K562 (cell line): ENCODE data around the gene MPHOSPH6. TPM values are rescaled to one million over a fixed set of nuclear protein-coding genes. Genes with fewer than 3 reads are reported as not detected.

Experiments used
- ADNP ChIP-seq: fragments of 200-800 bp; sonication (Bioruptor generic); IDR thresholded peaks from 2 replicates; pipeline ENCODE4 v1.6.1; 2016; ENCODE audit warnings: missing genetic modification characterization, missing compliant biosample characterization
- CBFA2T2 ChIP-seq: fragments of 450-650 bp; conservative IDR thresholded peaks from 2 replicates; pipeline ENCODE4 v1.6.1; 2017; ENCODE audit warnings: mild to moderate bottlenecking
- CBFA2T3 ChIP-seq: fragments of 450-650 bp; IDR thresholded peaks from 2 replicates; pipeline ENCODE4 v1.6.1; 2017
- ELF4 ChIP-seq: fragments of 450-650 bp; formaldehyde crosslinking; IDR thresholded peaks from 2 replicates; pipeline ENCODE4 v1.4.0; 2022; ENCODE audit warnings: missing genetic modification characterization
- FOSL1 ChIP-seq: fragments of 200-800 bp; sonication (Bioruptor generic); conservative IDR thresholded peaks from 2 replicates; pipeline ENCODE4 v1.6.1; 2016; ENCODE audit warnings: missing genetic modification characterization, missing compliant biosample characterization
- GTF2A2 ChIP-seq: IDR thresholded peaks from 2 replicates; pipeline ENCODE4 v1.6.1; 2016; ENCODE audit warnings: mild to moderate bottlenecking, missing genetic modification characterization, missing compliant biosample characterization
- KLF10 ChIP-seq: fragments of 250-450 bp; sonication (Bioruptor Pico); IDR thresholded peaks from 2 replicates; pipeline ENCODE4 v1.6.1; 2021; ENCODE audit warnings: matching md5 sums
- RCOR1 ChIP-seq, 2 experiments: IDR thresholded peaks; 2 replicates each; pipeline ENCODE4 v1.6.1; 2012; ENCODE audit warnings: low read depth in 2 of 2, low read length in 2 of 2, borderline replicate concordance in 1 of 2, improper control_type of control experiment in 1 of 2
- SOX6 ChIP-seq: fragments of 450-650 bp; IDR thresholded peaks from 2 replicates; pipeline ENCODE4 v1.6.1; 2014; ENCODE audit warnings: mild to moderate bottlenecking
- polyA plus RNA-seq, 8 experiments: library from polyadenylated mRNA; depleted of rRNA in 4 of 8; stranded (reverse) in 5 of 8; unstranded in 3 of 8; fragments of >200 nt; fragmentation: Nextera tagmentation in 2 of 8; fragmentation: Illumina TruSeq in 1 of 8; extraction: Ambion mirVana in 2 of 8; extraction: Trizol in 1 of 8; gene quantifications; 2 replicates each; pipeline versions ENCODE4 v1.2.1 to v1.2.3, GENCODE V29; 2011 to 2014; ENCODE audit warnings: inconsistent platforms in 1 of 8, missing spikeins in 1 of 8
- total RNA-seq, 7 experiments: library from RNA; depleted of rRNA in 6 of 7; stranded (reverse); fragments of >200 nt in 6 of 7; fragmentation: Illumina TruSeq in 2 of 7; extraction: Trizol in 2 of 7; gene quantifications; 2 replicates each; pipeline versions ENCODE4 v1.2.1 to v1.2.3, GENCODE V29; 2011 to 2021; ENCODE audit warnings: low replicate concordance in 1 of 7
- TF ChIP-seq, protein P1 (sequence below), 2 experiments: IDR thresholded peaks; 2 replicates each; pipeline ENCODE4 v1.6.1; 2012; ENCODE audit warnings: improper control_type of control experiment in 2 of 2, low read depth in 2 of 2, low read length in 2 of 2, borderline replicate concordance in 1 of 2
- TF ChIP-seq, protein P2 (sequence below): fragments of 450-650 bp; IDR thresholded peaks from one replicate; pipeline ENCODE4 v1.6.1; 2018; ENCODE audit warnings: mild to moderate bottlenecking, moderate library complexity; ENCODE audit not compliant: partially characterized antibody
- TF ChIP-seq, protein P3 (sequence below): fragments of 450-650 bp; IDR thresholded peaks from 2 replicates; pipeline ENCODE4 v1.6.1; 2017; ENCODE audit warnings: antibody characterized with exemption, mild to moderate bottlenecking
- TF ChIP-seq, protein P4 (sequence below): IDR thresholded peaks from 2 replicates; pipeline ENCODE4 v1.6.1; 2011; ENCODE audit warnings: borderline replicate concordance, low read depth, mild to moderate bottlenecking, moderate library complexity, low read length; ENCODE audit not compliant: insufficient read depth, poor library complexity, severe bottlenecking
- TF ChIP-seq, protein P5 (sequence below): sonication (generic); formaldehyde crosslinking; IDR thresholded peaks from 2 replicates; pipeline ENCODE4 v1.8.0; 2022; ENCODE audit warnings: mild to moderate bottlenecking, missing genetic modification reagents

Gene MPHOSPH6
- total and polyA plus RNA-seq, 9 of the 15 experiments (the other 6 are each of a cell fraction or from before 2014, with no cell fraction given): 37.0 to 153 (median 76.7) TPM

DNA sequence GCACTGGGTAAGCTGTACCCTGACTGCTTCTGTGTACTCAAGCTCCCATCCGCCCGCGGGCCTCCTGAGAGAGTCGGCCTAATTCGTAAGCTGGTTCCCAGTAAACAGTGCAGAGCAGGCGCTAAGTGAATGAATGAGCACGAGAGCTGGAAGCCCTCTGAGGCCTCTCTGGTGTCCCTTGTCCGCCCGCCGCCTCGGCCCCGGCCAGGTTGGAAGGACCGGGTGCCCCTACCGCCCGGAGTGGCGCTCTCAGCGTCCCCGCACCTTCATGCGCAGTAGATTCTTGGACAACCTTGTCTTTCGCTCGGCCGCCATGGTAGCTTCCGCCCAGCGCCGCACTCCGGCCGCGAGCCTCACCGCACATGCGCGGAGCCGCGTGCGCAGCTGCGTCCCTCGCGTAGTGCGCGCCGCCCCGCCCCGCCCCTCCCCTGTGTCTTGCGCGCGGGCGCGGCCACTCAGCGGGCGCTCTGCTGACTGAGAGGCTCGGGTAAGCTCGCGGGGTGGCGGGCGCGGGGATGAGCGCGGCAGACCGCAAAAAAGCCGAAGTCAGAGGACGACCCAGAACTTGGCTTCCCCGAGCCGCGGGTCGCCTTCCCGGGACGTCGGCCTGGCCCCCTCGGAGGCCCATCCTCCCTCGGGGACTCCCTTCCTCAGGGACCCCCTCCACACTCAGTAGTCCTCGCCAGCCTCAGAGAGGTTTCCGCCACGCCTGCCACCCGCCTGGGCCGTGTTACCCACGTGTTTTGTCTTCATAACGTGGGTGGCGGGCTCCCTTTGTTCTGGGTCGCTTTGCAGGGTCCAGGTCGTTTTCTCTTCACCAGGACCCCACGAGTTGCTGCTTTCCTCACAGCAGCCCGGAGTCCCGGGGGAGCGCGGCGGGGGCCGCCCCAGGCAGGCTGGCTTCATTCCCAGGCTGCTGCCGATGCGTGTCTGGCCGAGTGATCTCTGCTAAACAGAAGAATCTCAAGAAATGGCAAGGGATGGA, at the start of gene MPHOSPH6 (continued):
- TF ChIP-seq, protein P1, sequence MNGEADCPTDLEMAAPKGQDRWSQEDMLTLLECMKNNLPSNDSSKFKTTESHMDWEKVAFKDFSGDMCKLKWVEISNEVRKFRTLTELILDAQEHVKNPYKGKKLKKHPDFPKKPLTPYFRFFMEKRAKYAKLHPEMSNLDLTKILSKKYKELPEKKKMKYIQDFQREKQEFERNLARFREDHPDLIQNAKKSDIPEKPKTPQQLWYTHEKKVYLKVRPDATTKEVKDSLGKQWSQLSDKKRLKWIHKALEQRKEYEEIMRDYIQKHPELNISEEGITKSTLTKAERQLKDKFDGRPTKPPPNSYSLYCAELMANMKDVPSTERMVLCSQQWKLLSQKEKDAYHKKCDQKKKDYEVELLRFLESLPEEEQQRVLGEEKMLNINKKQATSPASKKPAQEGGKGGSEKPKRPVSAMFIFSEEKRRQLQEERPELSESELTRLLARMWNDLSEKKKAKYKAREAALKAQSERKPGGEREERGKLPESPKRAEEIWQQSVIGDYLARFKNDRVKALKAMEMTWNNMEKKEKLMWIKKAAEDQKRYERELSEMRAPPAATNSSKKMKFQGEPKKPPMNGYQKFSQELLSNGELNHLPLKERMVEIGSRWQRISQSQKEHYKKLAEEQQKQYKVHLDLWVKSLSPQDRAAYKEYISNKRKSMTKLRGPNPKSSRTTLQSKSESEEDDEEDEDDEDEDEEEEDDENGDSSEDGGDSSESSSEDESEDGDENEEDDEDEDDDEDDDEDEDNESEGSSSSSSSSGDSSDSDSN (IDR thresholded peaks at IDR 0.05; ENCODE audit: borderline replicate concordance in 1 of 2, low read depth in 2 of 2, low read length in 2 of 2): 0 out of 4 replicates have a peak, but pooled peaks of 1 of the 2 experiments have one; percentile 28
- TF ChIP-seq ELF4 (no peak), SOX6 (peak; percentile 41; the same call in 1 of the 2 replicates), GTF2A2 (no peak), KLF10 (CRISPR knock-in tag) (no peak), ADNP (tag) (no peak), FOSL1 (tag) (no peak), CBFA2T2 (no peak), RCOR1 (IDR thresholded peaks at IDR 0.05; ENCODE audit: borderline replicate concordance in 1 of 2, low read depth in 2 of 2, low read length in 2 of 2) (peak in 1 of 2 experiments; percentile 34; a peak in 1 of 4 replicates), CBFA2T3 (no peak)
- TF ChIP-seq, protein P2, sequence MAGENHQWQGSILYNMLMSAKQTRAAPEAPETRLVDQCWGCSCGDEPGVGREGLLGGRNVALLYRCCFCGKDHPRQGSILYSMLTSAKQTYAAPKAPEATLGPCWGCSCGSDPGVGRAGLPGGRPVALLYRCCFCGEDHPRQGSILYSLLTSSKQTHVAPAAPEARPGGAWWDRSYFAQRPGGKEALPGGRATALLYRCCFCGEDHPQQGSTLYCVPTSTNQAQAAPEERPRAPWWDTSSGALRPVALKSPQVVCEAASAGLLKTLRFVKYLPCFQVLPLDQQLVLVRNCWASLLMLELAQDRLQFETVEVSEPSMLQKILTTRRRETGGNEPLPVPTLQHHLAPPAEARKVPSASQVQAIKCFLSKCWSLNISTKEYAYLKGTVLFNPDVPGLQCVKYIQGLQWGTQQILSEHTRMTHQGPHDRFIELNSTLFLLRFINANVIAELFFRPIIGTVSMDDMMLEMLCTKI: no peak
- TF ChIP-seq, protein P3, sequence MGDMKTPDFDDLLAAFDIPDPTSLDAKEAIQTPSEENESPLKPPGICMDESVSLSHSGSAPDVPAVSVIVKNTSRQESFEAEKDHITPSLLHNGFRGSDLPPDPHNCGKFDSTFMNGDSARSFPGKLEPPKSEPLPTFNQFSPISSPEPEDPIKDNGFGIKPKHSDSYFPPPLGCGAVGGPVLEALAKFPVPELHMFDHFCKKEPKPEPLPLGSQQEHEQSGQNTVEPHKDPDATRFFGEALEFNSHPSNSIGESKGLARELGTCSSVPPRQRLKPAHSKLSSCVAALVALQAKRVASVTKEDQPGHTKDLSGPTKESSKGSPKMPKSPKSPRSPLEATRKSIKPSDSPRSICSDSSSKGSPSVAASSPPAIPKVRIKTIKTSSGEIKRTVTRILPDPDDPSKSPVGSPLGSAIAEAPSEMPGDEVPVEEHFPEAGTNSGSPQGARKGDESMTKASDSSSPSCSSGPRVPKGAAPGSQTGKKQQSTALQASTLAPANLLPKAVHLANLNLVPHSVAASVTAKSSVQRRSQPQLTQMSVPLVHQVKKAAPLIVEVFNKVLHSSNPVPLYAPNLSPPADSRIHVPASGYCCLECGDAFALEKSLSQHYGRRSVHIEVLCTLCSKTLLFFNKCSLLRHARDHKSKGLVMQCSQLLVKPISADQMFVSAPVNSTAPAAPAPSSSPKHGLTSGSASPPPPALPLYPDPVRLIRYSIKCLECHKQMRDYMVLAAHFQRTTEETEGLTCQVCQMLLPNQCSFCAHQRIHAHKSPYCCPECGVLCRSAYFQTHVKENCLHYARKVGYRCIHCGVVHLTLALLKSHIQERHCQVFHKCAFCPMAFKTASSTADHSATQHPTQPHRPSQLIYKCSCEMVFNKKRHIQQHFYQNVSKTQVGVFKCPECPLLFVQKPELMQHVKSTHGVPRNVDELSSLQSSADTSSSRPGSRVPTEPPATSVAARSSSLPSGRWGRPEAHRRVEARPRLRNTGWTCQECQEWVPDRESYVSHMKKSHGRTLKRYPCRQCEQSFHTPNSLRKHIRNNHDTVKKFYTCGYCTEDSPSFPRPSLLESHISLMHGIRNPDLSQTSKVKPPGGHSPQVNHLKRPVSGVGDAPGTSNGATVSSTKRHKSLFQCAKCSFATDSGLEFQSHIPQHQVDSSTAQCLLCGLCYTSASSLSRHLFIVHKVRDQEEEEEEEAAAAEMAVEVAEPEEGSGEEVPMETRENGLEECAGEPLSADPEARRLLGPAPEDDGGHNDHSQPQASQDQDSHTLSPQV: peak; percentile 3; the same call in 1 of the 2 replicates
- TF ChIP-seq, protein P4, sequence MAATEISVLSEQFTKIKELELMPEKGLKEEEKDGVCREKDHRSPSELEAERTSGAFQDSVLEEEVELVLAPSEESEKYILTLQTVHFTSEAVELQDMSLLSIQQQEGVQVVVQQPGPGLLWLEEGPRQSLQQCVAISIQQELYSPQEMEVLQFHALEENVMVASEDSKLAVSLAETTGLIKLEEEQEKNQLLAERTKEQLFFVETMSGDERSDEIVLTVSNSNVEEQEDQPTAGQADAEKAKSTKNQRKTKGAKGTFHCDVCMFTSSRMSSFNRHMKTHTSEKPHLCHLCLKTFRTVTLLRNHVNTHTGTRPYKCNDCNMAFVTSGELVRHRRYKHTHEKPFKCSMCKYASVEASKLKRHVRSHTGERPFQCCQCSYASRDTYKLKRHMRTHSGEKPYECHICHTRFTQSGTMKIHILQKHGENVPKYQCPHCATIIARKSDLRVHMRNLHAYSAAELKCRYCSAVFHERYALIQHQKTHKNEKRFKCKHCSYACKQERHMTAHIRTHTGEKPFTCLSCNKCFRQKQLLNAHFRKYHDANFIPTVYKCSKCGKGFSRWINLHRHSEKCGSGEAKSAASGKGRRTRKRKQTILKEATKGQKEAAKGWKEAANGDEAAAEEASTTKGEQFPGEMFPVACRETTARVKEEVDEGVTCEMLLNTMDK: no peak
- TF ChIP-seq, protein P5, sequence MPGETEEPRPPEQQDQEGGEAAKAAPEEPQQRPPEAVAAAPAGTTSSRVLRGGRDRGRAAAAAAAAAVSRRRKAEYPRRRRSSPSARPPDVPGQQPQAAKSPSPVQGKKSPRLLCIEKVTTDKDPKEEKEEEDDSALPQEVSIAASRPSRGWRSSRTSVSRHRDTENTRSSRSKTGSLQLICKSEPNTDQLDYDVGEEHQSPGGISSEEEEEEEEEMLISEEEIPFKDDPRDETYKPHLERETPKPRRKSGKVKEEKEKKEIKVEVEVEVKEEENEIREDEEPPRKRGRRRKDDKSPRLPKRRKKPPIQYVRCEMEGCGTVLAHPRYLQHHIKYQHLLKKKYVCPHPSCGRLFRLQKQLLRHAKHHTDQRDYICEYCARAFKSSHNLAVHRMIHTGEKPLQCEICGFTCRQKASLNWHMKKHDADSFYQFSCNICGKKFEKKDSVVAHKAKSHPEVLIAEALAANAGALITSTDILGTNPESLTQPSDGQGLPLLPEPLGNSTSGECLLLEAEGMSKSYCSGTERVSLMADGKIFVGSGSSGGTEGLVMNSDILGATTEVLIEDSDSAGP (CRISPR knock-in tag): no peak
